Measurements from ENCODE around the gene DYNLT2B.
"Not testable (repeated sequence)": the region's sequence is repeated elsewhere in the genome, so short reads cannot be mapped to it uniquely, and the experiment has no call there.

Gene DYNLT2B

GRCh38 chr3:196317687-196318467, at the start of gene DYNLT2B:
Gene DYNLT2B, minus strand, starts transcription at chr3:196318240. Its CDS starts 88 bp downstream, at chr3:196318152.
- DNase-seq (ENCODE audit: low read depth) = peak; percentile 92

- DNase-seq (ENCODE audit: low read depth) = no peak
These were observed 47.7 kb upstream of the DYNLT2B start for GRCh38 chr3:196365736-196366135.

GRCh38 chr3:196360586-196360985, 42.5 kb upstream of the DYNLT2B start:
- no peak for DNase-seq (ENCODE audit: low read depth)

- DNase-seq (ENCODE audit: low read depth) = not testable (repeated sequence)
These were observed 40.5 kb upstream of the DYNLT2B start for GRCh38 chr3:196358540-196358939.

- DNase-seq (ENCODE audit: low read depth) = no peak
These were observed 39.9 kb upstream of the DYNLT2B start for GRCh38 chr3:196357905-196358304.

GRCh38 chr3:196356556-196356955, 38.5 kb upstream of the DYNLT2B start:
- DNase-seq (ENCODE audit: low read depth) = no peak

- DNase-seq (ENCODE audit: low read depth) = no peak
These were observed 37.6 kb upstream of the DYNLT2B start for GRCh38 chr3:196355668-196356067.

- no peak for DNase-seq (ENCODE audit: low read depth)
These were observed 36.1 kb upstream of the DYNLT2B start for GRCh38 chr3:196354132-196354531.

- DNase-seq (ENCODE audit: low read depth) = no peak
These were observed 33.5 kb upstream of the DYNLT2B start for GRCh38 chr3:196351541-196351940.

- DNase-seq (ENCODE audit: low read depth) = no peak
These were observed 32.0 kb upstream of the DYNLT2B start for GRCh38 chr3:196350067-196350466.

GRCh38 chr3:196348698-196349097, 30.7 kb upstream of the DYNLT2B start:
- DNase-seq (ENCODE audit: low read depth) = no peak

- DNase-seq (ENCODE audit: low read depth) = no peak
These were observed 26.6 kb upstream of the DYNLT2B start for GRCh38 chr3:196344663-196345062.

- DNase-seq (ENCODE audit: low read depth) = not testable (repeated sequence)
These were observed 25.9 kb upstream of the DYNLT2B start for GRCh38 chr3:196343917-196344316.

- DNase-seq (ENCODE audit: low read depth) = peak; percentile 89
These were observed 23.1 kb upstream of the DYNLT2B start for GRCh38 chr3:196341137-196341536.

GRCh38 chr3:196340466-196340865, 22.4 kb upstream of the DYNLT2B start:
- DNase-seq (ENCODE audit: low read depth) = no peak

GRCh38 chr3:196339493-196340254, 21.6 kb upstream of the DYNLT2B start:
- DNase-seq (ENCODE audit: low read depth) = peak; percentile 83

GRCh38 chr3:196339044-196339443, 21.0 kb upstream of the DYNLT2B start:
- DNase-seq (ENCODE audit: low read depth) = no peak

- DNase-seq (ENCODE audit: low read depth) = no peak
These were observed 18.5 kb upstream of the DYNLT2B start for GRCh38 chr3:196336319-196337145.

- DNase-seq (ENCODE audit: low read depth) = no peak
These were observed 17.5 kb upstream of the DYNLT2B start for GRCh38 chr3:196335503-196335948.

- DNase-seq (ENCODE audit: low read depth) = no peak
These were observed 16.9 kb upstream of the DYNLT2B start for GRCh38 chr3:196334982-196335381.

- DNase-seq (ENCODE audit: low read depth) = no peak
These were observed 14.1 kb upstream of the DYNLT2B start for GRCh38 chr3:196332168-196332567.

GRCh38 chr3:196327405-196327804, 9.4 kb upstream of the DYNLT2B start:
- DNase-seq (ENCODE audit: low read depth) = peak; percentile 28
